Central memory CD8-positive, alpha-beta T cell (primary cell): ENCODE results near the gene KLRC4.
A peak's percentile ranks its signal among the peaks of the same experiment; 100 is the strongest.
"Not testable (repeated sequence)": the region's sequence is repeated elsewhere in the genome, so short reads cannot be mapped to it uniquely, and the experiment has no call there.

ENCODE experiments used
- ATAC-seq: fragments of 150-1000 bp; cut with Tn5 transposase; replicated peaks from 2 replicates; pipeline ENCODE4 v1.10.0; 2022; ENCODE audit warnings: mild to moderate bottlenecking, moderate FRiP score, moderate number of reproducible peaks; ENCODE audit not compliant: poor library complexity, severe bottlenecking; ENCODE audit errors: extremely low read depth
- DNase-seq, 2 donors: peaks; one replicate each; pipeline ENCODE4 v3.0.0; 2021; ENCODE audit warnings: low spot score in 2 of 2
- H3K27ac Mint-ChIP-seq: one replicate; pipeline ENCODE4 v1.8.0; 2022; ENCODE audit warnings: low read depth, mild to moderate bottlenecking, moderate library complexity, mixed read lengths
- H3K27me3 Mint-ChIP-seq: one replicate; pipeline ENCODE4 v1.8.0; 2022; ENCODE audit warnings: mixed read lengths
- H3K36me3 Mint-ChIP-seq: one replicate; pipeline ENCODE4 v1.8.0; 2022; ENCODE audit warnings: mild to moderate bottlenecking, moderate library complexity, mixed read lengths; ENCODE audit not compliant: insufficient read depth
- H3K4me1 Mint-ChIP-seq: one replicate; pipeline ENCODE4 v1.8.0; 2022; ENCODE audit warnings: mixed read lengths
- H3K4me3 Mint-ChIP-seq: one replicate; pipeline ENCODE4 v1.8.0; 2022; ENCODE audit warnings: mild to moderate bottlenecking, moderate library complexity, mixed read lengths
- H3K9me3 Mint-ChIP-seq: one replicate; pipeline ENCODE4 v1.8.0; 2022; ENCODE audit warnings: mixed read lengths

KLRC4 gene

DNA sequence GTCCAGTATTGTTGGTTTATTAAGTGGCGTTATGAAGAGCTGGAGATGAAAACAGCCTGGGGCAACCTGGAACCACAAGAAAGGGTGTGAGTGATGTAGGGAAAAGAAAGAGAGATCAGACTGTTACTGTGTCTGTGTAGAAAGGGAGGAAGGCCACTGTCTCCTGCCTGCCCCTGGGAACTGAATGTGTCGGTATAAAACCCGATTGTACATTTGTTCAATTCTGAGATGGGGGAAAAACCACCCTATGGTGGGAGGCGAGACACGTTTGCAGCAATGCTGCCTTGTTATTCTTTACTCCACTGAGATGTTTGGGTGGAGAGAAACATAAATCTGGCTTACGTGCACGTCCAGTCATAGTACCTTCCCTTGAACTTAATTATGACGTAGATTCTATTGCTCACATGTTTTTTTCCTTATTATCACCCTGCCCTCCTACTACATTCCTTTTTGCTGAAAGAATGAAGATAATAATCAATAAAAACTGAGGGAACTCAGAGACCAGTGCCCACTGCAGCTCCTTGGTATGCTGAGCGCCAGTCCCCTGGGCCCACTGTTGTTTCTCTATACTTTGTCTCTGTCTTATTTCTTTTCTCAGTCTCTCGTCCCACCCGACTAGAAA, 14.9 kb downstream of the KLRC4 start:
- H3K4me3 Mint-ChIP-seq: peak overlapping the region; percentile 72
- peak in 1 of 2 donors; percentile 74 for DNase-seq
- peaks cover 60% of the 10 kb centered on the region for H3K4me1 Mint-ChIP-seq

GRCh38 chr12:10393291-10393690, 16.3 kb downstream of the KLRC4 start:
- no peak for ATAC-seq
- Mint-ChIP-seq H3K27ac (peak overlapping the region; percentile 99), H3K27me3 (no peaks in the 10 kb centered on the region), H3K4me3 (peak overlapping the region; percentile 38), H3K9me3 (no peaks in the 10 kb centered on the region), H3K36me3 (peaks cover 43% of the 10 kb centered on the region), H3K4me1 (peaks cover 52% of the 10 kb centered on the region)
- no peak for DNase-seq

More for the DNA sequence above, 14.9 kb downstream of the KLRC4 start:
- H3K9me3 Mint-ChIP-seq, H3K27me3 Mint-ChIP-seq: not testable (repeated sequence)
- peaks cover 40% of the 10 kb centered on the region for H3K36me3 Mint-ChIP-seq
- peak overlapping the region; percentile 99 for H3K27ac Mint-ChIP-seq
- peak; percentile 43 for ATAC-seq

GRCh38 chr12:10392394-10392930, 17.1 kb downstream of the KLRC4 start:
- peak overlapping the region; percentile 59 for H3K4me3 Mint-ChIP-seq
- H3K27ac Mint-ChIP-seq: peak overlapping the region; percentile 93
- H3K9me3 Mint-ChIP-seq: no peaks in the 10 kb centered on the region
- DNase-seq: peak in 1 of 2 donors; percentile 38
- ATAC-seq: no peak
- H3K4me1 Mint-ChIP-seq: peaks cover 45% of the 10 kb centered on the region
- peaks cover 43% of the 10 kb centered on the region for H3K36me3 Mint-ChIP-seq
- H3K27me3 Mint-ChIP-seq: no peaks in the 10 kb centered on the region

DNA sequence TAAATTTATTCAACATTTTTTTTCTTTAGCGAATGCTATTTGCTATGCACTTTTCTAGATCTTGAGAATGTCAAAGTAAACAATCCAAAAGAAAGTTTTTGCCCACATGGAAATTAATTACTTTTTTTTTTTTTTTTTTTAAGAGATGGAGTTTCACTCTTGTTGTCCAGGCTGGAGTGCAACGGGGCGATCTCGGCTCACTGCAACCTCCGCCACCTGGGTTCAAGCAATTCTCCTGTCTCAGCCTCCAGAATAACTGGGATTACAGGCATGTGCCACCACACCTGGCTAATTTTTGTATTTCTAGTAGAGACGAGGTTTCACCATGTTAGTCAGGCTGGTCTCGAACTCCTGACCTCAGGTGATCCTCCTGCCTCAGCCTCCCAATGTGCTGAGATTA, 18.6 kb downstream of the KLRC4 start:
- Mint-ChIP-seq H3K36me3 (peaks cover 52% of the 10 kb centered on the region), H3K4me1 (peaks cover 46% of the 10 kb centered on the region), H3K27ac (peak overlapping the region; percentile 93)
- not testable (repeated sequence) for DNase-seq, H3K27me3 Mint-ChIP-seq, ATAC-seq, H3K4me3 Mint-ChIP-seq, H3K9me3 Mint-ChIP-seq

- peak within 1 kb of the TSS; percentile 84 for H3K4me3 Mint-ChIP-seq
Measured at GRCh38 chr12:10389904-10390303, 19.7 kb downstream of the KLRC4 start, which contains the start of gene KLRK1. TSS of gene KLRK1 (minus strand) at chr12:10390041. CDS start at chr12:10388810, 1,231 bp downstream.

GRCh38 chr12:10388624-10389413, 20.7 kb downstream of the KLRC4 start:
- Mint-ChIP-seq H3K36me3 (peaks cover 56% of the 10 kb centered on the region), H3K27me3 (no peaks in the 10 kb centered on the region), H3K9me3 (no peaks in the 10 kb centered on the region), H3K4me1 (peaks cover 46% of the 10 kb centered on the region), H3K4me3 (peak overlapping the region; percentile 84), H3K27ac (peak overlapping the region; percentile 90)
- no peak for DNase-seq
- ATAC-seq: no peak

More at GRCh38 chr12:10389904-10390303, 19.7 kb downstream of the KLRC4 start, which contains the start of gene KLRK1:
- H3K4me1 Mint-ChIP-seq: peaks cover 46% of the 10 kb centered on the region
- ATAC-seq (no peak), DNase-seq (no peak)
- H3K27ac Mint-ChIP-seq: peak within 1 kb of the TSS; percentile 90
- H3K36me3 Mint-ChIP-seq: peaks cover 53% of the 10 kb centered on the region
- H3K27me3 Mint-ChIP-seq: no peaks in the 10 kb centered on the region
- H3K9me3 Mint-ChIP-seq: no peaks in the 10 kb centered on the region

- not testable (repeated sequence) for DNase-seq, H3K27me3 Mint-ChIP-seq, ATAC-seq, H3K9me3 Mint-ChIP-seq
- peak overlapping the region; percentile 90 for H3K27ac Mint-ChIP-seq
- peaks cover 48% of the 10 kb centered on the region for H3K4me1 Mint-ChIP-seq
- peaks cover 60% of the 10 kb centered on the region for H3K36me3 Mint-ChIP-seq
- H3K4me3 Mint-ChIP-seq: peak overlapping the region; percentile 84
Measured at GRCh38 chr12:10387498-10387897, 22.1 kb downstream of the KLRC4 start.

DNA sequence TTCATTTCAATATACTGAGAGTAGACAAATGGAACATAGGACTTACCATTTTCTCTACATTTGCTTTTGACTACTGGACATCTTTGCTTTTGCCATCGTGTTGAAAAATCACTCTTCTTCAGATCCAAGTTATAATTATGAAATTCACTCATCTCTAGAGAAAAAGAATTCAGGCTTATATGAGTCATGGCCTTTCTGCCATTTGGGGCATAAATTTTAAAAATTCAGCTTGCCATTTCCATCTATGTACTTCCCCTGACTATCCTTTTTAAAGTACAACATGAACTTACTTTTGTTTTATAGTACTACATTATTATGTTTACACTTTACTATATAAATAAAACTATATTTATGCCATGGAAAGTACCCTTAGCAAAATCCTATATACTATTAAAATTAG, 22.7 kb downstream of the KLRC4 start:
- peaks cover 51% of the 10 kb centered on the region for H3K4me1 Mint-ChIP-seq
- ATAC-seq: no peak
- H3K4me3 Mint-ChIP-seq: peak overlapping the region; percentile 84
- no peak for DNase-seq
- H3K36me3 Mint-ChIP-seq: peaks cover 63% of the 10 kb centered on the region
- H3K9me3 Mint-ChIP-seq: no peaks in the 10 kb centered on the region
- H3K27ac Mint-ChIP-seq: peak overlapping the region; percentile 90
- H3K27me3 Mint-ChIP-seq: no peaks in the 10 kb centered on the region

- H3K4me3 Mint-ChIP-seq: peak overlapping the region; percentile 84
- H3K9me3 Mint-ChIP-seq: no peaks in the 10 kb centered on the region
- H3K27me3 Mint-ChIP-seq: no peaks in the 10 kb centered on the region
- H3K36me3 Mint-ChIP-seq: peaks cover 76% of the 10 kb centered on the region
- H3K4me1 Mint-ChIP-seq: peaks cover 63% of the 10 kb centered on the region
- ATAC-seq: no peak
- peak overlapping the region; percentile 90 for H3K27ac Mint-ChIP-seq
- no peak for DNase-seq
Measured at GRCh38 chr12:10385166-10385613, 24.4 kb downstream of the KLRC4 start.

GRCh38 chr12:10384191-10384590, 25.4 kb downstream of the KLRC4 start:
- H3K36me3 Mint-ChIP-seq: peaks cover 77% of the 10 kb centered on the region
- H3K4me1 Mint-ChIP-seq: peaks cover 60% of the 10 kb centered on the region
- H3K9me3 Mint-ChIP-seq: no peaks in the 10 kb centered on the region
- H3K4me3 Mint-ChIP-seq: peak overlapping the region; percentile 84
- no peak for DNase-seq
- H3K27me3 Mint-ChIP-seq: no peaks in the 10 kb centered on the region
- peak overlapping the region; percentile 90 for H3K27ac Mint-ChIP-seq
- no peak for ATAC-seq

GRCh38 chr12:10381928-10382628, 27.5 kb downstream of the KLRC4 start:
- ATAC-seq (peak; percentile 54), DNase-seq (no peak)
- Mint-ChIP-seq H3K27ac (peak overlapping the region; percentile 90), H3K36me3 (peaks cover 84% of the 10 kb centered on the region), H3K4me3 (peak overlapping the region; percentile 84), H3K4me1 (peaks cover 67% of the 10 kb centered on the region), H3K27me3 (no peaks in the 10 kb centered on the region), H3K9me3 (no peaks in the 10 kb centered on the region)

- not testable (repeated sequence) for H3K27me3 Mint-ChIP-seq, H3K4me3 Mint-ChIP-seq, H3K9me3 Mint-ChIP-seq, ATAC-seq, DNase-seq
- Mint-ChIP-seq H3K27ac (peak overlapping the region; percentile 86), H3K4me1 (peaks cover 61% of the 10 kb centered on the region), H3K36me3 (peaks cover 76% of the 10 kb centered on the region)
Measured at GRCh38 chr12:10378737-10379136, 30.8 kb downstream of the KLRC4 start.
